Measurements from ENCODE around the gene SYCE3.
"Not testable (repeated sequence)": the region's sequence is repeated elsewhere in the genome, so short reads cannot be mapped to it uniquely, and the experiment has no call there.

Gene SYCE3, protein sequence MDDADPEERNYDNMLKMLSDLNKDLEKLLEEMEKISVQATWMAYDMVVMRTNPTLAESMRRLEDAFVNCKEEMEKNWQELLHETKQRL

GRCh38 chr22:50562523-50563412 is at the start of gene SYCE3:
SYCE3 (minus strand) TSS chr22:50562919; CDS start chr22:50556405, 6,514 bp downstream.
- peak; percentile 94 for DNase-seq (ENCODE audit: low spot score)

DNA sequence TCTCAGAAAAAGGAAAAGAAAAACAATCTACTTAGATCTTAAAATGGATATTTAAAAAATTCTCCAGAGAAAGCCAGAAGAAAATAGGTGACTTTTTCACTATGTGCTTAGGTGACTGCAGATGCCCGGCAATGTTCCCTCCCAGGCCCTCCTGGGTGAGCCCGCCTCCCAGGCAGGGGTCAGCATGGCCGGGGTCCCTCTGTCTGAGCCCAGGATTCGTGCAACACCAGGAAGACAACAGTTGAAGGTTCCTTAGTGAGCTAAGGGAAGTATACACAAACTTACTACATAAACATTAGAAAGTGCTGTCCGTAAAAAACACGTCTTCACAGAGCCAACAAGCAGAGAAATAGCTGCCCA is 49.4 kb upstream of the SYCE3 start:
- DNase-seq (ENCODE audit: low spot score), result no peak

DNA sequence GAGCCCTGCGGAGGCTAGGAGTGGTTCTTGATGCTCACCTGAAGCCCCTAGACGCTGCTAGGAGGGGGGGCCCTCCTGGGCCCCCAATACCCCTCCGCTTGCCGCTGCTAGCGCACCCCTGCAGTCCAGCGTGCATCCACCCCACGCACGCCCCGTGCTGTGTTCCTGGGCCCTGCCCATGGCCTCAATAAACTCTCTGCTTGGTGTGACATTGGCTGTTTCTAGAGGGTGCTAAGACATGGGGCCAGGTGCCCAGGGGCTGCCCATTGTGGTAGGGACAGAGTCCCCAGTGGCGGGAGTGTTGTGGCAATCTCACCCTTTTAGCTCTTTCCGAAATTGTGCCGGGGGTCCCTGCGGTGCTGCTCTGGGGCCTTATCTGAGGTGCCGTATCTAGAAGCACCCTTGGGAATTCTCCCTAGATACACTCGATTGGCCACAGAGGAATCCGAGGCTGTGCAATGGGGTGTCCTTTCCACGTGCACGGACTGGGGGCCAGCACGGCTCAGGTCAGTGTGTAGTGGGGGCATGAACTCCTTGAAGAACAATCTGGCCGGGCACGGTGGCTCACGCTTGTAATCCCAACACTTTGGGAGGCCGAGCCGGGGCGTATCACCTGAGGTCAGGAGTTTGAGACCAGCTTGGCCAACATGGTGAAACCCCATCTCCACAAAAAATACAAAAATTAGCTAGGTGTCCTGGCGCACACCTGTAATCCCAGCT is 48.8 kb upstream of the SYCE3 start:
- DNase-seq (ENCODE audit: low spot score), result no peak

DNA sequence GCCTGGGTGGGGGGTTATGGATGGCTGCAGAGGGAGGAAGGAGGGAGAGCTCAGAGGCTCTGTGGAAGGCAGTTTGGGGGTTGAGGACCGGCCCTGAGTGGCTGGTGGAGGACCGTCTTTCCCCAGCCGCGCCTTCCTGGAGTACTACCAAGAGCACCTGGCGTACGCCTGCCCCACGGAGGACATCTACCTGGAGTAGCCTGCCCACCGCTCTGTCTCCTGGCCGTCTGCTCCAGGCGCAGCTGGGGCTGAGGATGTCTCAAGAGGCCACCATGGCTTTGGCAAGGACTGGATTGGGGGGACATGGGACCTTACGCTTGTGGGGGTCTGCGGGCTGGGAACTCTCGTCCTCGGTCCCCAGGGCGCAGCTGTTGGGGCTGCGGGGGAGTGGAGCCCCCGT is 47.9 kb upstream of the SYCE3 start:
- no peak for DNase-seq (ENCODE audit: low spot score)

- DNase-seq (ENCODE audit: low spot score), result no peak
These were observed 47.3 kb upstream of the SYCE3 start for GRCh38 chr22:50610041-50610451.

GRCh38 chr22:50609599-50609998 is 46.9 kb upstream of the SYCE3 start:
- DNase-seq (ENCODE audit: low spot score), result no peak

DNA sequence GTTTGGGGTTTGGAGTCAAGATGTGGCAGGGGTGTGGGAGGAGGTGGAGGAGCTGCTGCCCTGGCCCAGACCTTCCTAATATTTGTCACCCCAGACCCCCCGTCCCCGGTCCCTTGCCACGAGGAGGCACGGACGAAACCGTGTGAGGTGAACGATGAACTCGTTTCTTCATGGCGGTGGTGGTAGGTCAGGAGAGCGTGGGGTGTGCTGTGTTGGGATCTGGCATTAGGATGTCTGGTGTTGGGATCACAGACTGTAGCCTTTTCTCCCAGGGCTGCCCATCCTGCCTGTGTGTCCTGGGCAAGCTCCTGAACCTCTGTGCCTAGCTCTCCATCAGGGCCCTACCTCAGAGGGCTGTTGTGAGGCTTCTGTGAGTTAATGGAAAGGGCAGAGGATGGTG is 46.3 kb upstream of the SYCE3 start:
- DNase-seq (ENCODE audit: low spot score), result no peak

DNA sequence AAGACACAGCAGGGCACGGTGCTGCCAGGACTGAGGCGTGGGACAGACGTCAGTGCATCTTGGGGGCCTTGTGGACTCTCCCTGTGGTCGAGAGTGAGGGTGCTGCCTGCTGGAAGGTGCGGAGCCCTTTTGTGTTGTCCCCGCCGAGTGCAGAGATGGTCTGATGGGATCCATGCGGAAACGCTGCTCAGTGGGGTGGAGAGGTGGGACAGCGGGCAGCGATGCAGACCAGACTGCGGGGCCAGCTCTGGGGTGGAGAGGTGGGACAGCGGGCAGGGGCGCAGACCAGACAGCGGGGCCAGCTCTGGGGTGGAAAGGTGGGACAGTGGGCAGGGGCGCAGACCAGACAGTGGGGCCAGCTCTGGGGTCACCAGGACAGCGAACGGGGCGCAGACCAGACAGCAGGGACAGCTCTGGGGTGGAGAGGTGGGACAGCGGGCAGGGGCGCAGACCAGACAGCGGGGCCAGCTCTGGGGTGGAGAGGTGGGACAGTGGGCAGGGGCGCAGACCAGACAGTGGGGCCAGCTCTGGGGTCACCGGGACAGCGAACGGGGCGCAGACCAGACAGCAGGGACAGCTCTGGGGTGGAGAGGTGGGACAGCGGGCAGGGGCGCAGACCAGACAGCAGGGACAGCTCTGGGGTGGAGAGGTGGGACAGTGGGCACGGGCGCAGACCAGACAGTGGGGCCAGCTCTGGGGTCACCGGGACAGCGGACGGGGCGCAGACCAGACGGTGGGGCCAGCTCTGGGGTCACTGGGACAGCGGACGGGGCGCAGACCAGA is 45.5 kb upstream of the SYCE3 start:
- DNase-seq (ENCODE audit: low spot score), result not testable (repeated sequence)

DNA sequence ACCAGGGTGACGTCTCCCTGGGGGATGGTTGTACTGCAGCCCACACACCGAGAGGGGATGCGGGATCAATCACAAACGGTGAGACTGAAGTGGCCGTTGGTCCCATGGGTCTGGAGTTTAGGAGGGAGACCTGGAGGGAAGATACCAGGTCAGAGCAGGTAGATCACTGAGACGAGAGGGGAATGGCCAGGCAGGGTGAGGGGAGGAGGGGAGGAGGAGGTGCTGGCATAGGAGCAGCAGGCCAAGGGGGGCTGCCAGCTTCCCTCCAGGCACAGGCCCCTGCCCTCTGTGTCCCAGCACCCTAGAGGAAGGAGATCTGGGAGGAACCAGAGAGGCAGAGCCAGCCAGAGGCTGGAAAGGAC is 44.9 kb upstream of the SYCE3 start:
- no peak for DNase-seq (ENCODE audit: low spot score)

DNA sequence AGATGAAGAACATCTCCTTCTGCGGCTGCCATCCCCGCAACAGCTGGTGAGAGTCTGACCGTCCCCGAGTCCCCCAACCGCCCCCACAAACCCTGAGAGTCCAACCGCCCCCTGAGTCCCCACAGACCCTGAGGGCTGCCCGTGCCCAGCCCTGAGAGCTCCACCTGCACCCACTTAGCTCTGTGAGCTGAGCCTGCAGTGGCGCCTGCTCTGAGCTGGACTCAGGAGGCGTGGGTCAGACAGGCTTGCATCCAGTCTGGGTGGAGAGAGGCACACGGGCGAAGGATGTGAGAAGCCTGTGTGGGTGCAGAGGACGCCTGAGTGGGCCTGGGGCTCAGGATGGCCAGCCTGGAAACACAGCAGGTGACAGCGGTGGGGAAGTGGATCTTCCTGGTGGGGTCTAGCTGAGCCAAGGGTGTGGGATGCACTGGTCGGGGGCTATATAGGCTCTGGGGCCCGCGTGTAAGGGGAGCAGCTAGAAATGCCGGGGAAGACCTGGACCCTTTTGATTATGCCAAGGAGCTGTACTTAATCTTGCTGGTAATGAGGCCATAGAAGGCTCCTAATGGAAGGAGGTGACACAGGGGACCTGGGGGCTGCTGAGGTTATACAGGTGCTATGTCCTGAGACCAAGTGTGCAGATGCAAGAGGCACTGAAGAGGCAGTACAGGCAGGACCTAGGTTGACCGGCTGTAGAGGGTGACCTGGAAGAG is 44.4 kb upstream of the SYCE3 start:
- no peak for DNase-seq (ENCODE audit: low spot score)

DNA sequence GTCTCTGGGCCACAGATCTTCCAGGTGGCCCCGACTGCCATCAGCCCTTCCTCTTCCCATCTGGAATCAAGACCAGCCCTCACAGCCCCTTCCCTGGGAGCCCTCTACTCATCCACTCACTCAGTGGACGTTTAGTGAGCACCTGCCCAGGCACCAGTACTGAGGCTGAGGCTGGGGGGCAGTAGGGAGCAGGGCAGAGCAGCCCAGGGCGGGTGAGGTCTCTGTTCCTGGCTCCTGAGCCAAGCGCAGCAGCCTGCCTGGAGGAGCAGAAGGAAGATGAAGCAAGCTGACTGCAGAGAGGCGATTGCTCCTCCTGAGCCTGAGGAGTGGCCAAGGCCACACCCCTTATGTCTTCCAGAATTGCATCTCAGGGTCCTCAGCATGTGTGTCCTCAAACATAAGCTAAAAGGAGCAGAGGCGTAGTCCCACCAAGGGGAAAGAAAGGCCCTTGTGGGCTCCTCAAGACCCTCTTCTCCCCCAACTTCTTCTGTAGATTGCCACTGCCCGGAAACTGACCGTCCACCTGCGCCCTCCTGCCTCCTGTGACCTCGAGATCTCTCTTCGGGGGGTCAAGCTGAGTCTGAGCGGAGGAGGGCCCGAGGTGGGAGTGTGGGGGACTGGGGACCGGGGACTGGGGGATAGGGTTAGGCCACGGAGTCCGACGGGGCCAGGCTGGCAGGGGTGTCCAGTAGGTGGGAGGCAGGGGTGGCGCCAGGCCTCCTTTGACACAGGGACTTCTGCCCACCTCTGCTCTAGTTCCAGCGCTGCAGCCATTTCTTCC is 43.6 kb upstream of the SYCE3 start:
- DNase-seq (ENCODE audit: low spot score), result no peak

DNA sequence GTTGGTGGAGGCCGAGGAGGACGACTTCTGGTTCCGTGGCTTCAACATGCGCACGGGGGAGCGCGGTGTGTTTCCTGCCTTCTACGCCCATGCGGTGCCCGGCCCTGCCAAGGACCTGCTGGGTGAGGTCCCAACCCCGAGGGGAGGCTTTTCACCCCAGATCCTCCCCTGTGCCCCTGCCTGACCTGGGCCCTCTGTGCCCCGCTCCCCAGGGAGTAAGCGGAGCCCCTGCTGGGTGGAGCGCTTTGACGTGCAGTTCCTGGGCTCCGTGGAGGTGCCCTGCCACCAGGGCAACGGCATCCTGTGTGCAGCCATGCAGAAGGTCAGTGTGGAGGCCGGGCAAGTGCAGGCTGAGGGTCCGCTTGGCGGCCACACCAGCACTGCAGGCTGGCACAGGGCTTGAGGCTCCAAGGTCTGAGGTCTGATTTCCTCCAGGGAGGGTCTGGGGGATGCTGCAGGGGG is 42.9 kb upstream of the SYCE3 start:
- no peak for DNase-seq (ENCODE audit: low spot score)

DNA sequence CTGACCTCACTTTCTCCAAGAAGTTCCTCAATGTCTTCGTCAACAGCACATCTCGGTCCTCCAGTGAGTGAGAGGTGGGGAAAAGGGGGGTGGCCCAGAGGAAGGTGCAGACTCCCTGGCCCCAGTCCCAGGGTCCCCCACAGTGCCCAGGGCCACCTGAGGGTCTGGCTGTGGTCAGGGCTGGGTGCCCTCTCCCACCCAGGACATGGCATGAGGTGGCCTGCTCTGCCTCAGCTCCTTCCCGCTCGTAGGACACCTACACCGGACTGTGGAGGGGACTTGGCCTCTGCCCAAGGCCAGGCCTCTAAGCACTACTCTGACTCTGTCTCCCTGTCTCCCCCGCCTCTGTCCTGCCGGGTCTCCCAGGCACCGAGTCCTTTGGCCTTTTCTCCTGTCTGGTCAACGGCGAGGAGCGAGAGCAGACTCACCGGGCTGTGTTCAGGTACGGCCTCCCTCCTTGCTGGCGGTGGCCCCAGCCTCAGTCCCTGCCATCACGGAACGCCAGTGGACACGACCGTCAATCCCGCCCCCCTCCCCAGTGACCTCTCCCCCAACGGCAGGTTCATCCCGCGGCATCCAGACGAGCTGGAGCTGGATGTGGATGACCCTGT is 42.4 kb upstream of the SYCE3 start:
- no peak for DNase-seq (ENCODE audit: low spot score)

GRCh38 chr22:50604256-50605001 is 41.7 kb upstream of the SYCE3 start:
- no peak for DNase-seq (ENCODE audit: low spot score)

- no peak for DNase-seq (ENCODE audit: low spot score)
These were observed 41.0 kb upstream of the SYCE3 start for GRCh38 chr22:50603511-50604255.

DNA sequence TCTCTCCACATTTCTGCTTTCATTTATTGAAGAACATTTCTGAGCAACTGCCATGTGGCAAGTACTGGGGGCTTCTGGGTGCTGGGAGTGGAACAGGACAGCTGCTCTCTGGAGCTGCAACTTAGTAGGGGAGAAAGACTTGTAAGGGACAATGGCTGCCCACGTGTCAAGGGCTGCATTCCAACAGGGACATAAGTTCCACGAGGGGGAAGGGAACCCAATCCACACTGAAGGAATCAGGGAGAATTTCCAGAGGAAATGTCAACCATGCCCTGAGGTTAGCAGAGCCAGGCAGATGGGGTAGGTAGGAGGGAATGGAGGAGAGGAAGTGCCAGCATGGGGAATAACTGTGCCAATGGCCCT is 39.6 kb upstream of the SYCE3 start:
- DNase-seq (ENCODE audit: low spot score), result no peak

- no peak for DNase-seq (ENCODE audit: low spot score)
These were observed 39.1 kb upstream of the SYCE3 start for GRCh38 chr22:50601669-50602337.

DNA sequence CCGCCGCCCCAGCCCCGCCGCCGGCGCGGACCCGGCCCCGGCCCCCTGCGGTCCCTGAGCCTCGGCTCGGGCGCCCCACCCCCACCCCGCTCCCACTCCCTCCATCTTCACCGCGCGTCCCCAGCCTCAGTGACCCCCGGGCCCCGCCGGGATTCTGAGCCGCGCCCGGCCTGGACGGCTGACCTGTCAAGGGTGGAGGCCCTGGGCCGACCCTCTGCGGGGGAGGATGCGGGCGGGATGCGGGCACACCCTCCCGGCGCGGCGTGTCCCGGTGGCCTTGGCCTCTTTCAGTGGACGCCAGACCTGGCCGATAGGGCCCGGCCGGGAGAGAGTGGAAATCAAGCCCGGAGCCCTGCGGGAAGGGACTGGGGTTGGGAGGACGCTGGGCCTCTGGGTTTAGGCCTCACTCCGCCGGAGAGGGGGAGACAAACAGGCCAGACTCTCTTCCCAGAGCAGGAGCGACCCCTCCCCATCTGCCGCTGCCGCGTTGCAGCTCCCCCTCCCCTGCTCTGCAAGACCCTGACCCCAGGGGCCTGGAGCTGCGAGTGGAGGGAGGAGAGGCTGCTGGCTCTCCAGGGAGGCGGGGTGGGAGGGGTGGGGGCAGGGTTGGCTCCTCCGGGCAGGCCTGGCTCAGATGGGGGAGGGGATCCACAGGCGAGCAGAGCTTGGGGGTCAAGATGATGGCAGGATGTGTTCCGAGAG is 38.4 kb upstream of the SYCE3 start:
- DNase-seq (ENCODE audit: low spot score), result no peak
